Activated naive CD4-positive, alpha-beta T cell (primary cell): Measurements from ENCODE around the gene PKDCC.

Experiments used
- DNase-seq, 4 experiments: peaks; one replicate each; lab custom pipeline; 2025; lab: John Stamatoyannopoulos, UW

The PKDCC gene

DNA sequence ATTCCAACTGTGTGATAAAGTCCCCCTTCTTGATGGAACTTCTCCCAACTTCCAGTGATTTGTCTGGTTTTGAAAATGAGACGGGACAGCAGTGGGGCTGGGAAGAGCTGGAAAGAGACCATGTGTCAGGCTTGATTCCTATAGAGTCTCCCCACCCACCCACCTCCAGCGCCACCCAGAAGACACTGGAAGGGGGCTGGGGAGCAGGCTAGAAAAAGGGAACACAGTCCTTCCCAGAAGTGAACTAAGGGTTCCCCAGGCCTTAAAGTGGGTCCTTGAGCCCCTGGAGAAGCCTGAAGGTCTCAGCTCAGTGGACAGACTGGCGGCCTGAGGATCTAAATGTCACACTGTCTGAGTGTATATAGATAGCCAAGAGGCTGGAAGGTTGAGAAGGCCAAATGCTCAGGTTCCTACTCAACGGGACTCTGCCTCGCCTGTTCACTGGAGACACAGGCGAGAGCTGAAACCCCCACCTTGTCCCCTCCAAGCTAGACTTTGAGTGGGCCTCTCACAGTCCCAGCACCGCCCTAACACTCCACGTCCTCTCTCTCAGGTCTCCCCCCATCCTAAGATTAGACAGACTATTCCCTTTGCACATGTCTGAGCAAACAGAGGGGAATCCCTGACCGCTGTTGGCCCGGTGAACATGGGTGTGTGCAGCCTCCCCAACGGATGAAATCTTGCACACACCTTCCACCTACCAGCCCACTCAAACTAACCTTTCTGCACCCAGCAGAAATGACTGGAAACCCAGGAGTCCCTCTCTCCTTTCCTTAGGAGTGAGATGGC, 1.6 kb downstream of the PKDCC start:
- DNase-seq, result no peak

DNA sequence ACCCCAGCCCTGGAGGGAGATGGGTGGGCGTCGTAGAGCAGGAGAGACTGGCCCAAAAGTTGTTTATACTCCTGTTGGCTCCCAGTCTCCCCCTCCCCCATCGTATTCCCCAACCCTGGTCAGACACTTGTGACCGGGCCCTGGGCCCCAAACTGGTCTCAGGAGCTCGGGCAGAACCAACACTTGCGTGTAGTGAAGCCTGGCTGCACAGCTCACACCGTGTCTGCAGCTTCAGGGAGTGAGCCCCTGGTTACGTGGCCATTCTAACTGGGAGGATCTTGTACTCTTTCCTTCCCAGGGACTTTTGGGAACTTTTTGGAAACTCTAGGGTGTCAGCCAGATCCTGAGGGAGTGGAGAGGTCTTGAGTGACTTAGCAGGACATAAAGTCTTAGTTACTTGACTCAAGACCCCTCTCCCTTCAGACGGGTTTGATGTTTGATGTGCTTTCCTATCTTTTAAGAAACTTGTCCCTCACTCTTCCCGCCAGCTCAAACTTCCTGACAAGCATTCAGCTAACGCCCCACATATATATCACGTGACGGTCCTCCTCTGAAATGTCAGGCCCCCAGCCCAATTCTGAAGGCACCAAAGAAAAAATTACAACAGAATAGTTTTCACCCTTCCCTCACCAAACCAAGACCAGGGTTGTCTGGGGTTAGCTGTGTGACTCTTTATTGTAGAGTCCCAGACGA, 2.3 kb downstream of the PKDCC start:
- no peak for DNase-seq

GRCh38 chr2:42050703-42051542, 3.1 kb downstream of the PKDCC start:
- no peak for DNase-seq

DNA sequence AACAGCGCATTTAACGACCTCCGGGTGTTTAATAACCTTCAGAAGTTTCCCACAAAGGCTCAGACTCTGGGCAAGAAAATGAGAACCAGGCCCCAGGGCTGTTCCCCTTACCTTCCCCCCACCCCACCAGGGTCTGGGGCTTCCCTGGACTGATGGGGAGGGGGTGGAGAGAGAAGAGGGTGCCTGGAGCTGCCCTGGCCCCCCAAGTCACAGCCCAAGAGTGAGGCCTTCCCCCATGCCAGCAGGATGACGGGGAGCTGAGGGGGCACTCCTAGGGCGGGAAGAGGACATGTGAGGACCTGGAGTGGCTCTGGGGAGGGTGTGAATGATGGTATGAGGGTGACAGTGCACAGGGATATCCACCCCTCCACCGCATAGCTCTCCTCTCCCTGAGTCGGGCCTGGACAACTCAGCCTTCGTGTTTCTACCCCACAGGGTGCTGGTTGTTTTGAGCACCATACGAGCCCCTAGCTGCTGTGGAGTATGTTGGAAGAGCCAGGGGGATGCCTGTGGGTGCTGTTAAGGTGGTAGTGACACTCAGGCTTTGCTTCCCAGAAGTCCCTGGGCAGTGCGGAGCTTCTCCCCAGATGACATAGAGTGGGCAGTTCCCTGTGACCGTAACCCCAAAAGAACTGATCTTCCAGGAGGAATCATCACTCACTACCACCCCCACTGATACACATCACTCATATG, 3.9 kb downstream of the PKDCC start:
- DNase-seq, result no peak

- no peak for DNase-seq
Observed at GRCh38 chr2:42052702-42053481, 5.1 kb downstream of the PKDCC start.

DNA sequence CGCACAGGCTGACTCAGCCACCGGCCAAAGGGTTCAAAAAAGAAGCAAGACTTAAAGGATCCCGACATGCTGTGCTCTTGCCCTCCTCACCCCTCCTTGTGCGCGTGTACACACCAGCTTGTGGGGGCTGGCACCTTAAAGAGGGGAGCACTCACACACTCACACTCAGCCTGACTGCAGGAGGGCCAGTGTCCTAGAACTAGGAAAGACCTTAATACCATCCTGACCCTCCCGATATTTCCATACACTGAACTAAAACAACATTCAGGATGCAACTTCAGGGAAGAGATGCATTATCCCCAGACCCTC, 5.6 kb downstream of the PKDCC start:
- DNase-seq, result no peak

DNA sequence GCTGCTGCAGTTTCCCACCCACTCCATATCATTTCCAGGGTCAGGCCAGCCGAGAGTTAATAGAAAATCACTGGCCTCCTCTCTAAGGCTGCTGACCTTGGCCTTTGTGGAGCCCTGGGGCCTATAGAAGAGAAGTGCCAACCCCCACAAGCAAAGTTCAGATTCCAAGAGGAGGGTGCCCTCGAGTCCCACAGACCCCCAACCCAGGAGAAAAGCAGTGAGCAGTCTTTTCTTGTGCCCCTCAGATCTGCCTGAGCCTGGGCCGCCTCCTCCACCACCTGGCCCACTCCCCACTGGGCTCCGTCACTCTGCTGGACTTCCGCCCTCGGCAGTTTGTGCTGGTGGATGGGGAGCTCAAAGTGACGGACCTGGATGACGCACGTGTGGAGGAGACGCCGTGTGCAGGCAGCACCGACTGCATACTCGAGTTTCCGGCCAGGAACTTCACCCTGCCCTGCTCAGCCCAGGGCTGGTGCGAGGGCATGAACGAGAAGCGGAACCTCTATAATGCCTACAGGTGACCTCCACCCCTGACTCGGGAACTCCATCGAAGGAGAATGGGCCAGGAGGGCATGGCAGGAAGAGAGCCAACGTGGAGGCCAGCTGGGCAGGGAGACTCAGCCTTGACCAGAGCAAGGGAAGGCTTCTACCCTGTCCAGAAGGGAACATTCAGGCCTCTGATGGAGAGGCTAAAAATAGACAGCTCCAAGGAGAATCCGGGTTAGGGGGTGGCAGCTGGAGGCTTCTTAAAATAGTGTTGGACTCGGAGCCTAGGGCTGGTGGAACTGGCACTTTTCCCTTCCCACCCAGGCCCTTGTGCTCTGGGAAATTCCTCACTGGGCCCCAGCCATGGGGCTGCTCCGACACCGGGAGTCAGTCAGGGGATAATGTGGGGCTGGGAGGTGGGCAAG, 6.2 kb downstream of the PKDCC start:
- no peak for DNase-seq

GRCh38 chr2:42054714-42055430, 7.1 kb downstream of the PKDCC start:
- no peak for DNase-seq

DNA sequence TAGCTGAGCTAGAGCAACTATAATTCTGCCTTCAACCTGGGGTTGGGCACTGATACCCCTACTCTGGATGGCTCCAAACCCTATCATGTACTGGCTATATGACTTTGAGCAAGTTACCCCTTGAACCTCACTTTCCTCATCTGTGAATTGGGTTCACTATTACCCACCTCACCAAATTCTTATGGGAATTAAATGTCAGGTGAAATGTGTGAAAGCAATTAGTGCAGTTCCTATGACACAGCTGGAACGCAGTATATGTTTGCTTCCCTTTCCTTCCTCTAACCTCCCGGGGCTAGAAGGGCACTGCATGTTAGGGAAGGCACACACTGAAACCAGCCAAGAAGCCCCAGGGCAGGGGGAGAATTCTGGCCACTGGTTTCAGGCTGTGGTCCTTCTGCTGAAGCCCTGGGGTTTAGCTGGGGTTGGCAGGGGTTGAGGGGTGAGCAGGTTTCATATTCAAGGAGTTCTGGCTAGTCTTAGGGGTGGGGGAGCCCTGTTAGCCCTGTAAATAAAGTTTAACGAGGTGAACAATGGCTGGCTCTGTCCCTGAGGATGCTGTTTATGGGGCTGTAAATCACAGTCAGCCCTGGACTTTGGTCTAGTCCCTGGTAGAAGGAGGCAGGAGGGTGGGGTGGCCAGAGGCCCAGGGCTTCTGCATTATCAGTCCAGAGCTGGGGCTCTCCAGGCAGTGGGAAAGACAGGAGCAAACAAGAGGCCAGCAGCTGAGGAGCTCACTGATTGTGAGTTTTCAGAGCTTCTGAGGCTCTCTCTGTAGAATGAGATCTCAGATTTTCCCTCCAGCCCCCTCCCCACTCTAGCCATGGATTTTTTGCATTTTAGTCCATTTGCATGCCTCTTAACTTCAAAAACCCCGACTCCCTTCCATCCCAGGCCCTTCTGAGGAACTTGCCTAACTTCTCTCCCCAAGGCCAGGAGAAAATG, 8.0 kb downstream of the PKDCC start:
- no peak for DNase-seq

- DNase-seq, result no peak
Observed at GRCh38 chr2:42057159-42057901, 9.5 kb downstream of the PKDCC start.

- DNase-seq, result no peak
Observed at GRCh38 chr2:42057902-42058450, 10.2 kb downstream of the PKDCC start.

DNA sequence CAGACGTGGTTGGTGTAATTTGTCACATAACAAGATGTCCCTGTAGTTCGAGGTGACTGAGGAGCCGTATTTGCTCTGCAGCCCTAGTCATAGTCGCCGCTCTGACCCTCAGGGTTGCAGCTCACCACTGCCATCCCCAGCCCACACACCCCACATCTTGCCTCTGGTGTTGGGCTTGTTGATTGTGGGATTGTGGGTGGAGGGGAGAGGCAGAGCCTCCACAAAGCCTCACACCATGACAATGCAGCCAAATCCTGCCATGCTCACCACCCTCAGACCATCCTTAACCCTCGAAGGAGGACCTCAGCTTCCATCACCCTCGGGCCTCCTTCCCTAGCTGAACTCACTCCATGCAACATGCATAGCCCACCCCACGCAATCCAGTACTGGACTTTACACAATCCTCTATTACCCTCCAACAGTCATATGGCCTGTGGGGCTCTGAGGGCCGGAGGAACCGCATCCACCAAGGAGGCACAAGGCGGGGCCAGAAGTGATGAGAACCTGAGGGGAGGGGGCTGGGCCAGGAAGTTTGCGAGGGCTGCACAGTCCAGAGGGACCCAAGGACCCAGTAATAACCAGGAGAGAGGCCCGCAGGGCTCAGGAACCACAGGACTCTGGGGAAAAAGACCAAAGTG, 11.6 kb downstream of the PKDCC start:
- DNase-seq, result no peak

DNA sequence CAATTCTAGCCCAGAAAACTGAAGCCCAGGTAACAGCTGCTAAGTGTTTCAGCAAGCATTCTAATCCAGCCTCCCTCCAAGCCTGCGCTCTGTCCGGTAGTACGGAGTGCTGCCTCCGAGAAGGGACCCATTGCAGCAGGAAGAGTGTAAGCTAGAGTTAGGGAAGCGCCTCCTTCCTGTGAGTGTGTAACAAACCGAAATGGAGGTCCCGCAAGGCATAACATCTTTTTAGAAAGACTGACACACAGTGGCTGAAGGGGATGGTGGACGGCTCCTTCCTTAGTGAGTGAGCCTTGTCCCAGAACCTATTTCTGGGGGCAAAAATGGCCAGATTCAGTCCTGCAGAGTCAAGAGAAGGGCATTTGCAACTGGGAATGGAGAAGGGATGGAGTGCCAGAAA, 12.2 kb downstream of the PKDCC start:
- DNase-seq, result no peak

DNA sequence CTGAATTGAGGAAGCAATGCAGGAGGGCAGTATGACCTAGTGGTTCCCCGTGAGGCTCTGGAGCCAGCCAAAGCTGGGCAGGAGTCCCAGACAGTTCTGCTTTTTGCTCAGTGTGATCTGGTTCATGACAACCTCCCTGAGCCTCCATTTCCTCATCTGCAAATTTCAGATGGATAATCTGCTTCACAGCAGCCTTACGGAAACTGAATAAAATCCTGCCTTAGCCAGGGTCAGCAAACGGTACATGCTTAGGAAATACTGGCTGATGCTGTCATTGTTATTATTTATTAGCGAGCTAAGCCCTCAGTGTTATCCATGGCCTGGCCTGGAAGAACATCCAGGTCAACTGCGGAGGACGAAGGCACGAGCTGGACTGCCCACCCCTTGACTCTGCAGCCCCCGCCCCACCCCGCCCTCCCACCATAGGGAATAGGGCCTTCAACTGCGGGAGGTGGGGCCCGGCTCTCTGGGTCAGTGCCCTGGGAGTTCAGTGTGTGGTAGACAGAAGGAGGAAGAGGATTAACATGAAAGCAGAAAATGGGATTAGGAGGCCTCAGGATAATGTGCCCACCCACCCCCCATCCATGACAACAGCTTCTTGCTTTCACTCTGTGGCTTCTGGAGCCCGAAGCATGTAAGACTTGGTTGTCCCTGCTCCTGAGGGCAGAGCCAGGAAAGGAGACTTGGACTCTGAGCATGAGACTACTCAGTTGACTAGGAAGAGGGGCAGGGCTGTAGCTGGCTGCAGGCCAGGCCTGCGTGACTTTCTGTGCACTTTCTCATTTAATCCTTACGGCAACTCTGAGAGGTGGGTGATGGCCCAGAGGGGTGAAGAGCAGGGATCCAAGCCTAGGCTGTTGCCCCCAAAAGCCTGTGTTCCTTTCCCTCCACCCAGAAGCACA, 13.1 kb downstream of the PKDCC start:
- no peak for DNase-seq

DNA sequence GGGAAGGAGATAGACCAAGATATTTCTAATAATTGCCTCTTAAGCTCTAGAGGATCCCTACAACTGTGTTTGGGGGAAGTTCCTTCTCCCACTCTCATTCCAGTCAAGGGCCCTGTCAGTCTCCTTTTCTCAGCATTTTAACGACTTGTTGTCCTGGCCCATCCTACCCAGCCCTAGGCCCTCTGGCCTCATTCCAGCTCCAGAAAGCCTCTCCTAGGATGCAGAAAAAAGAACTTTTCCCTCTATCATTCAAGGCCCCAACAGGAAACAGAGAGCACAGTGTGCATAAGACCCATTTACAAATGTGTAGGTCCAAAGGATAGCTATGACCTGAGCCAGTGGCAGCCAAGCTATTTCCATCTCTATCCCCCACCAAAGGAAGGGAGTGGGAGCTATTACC, 14.0 kb downstream of the PKDCC start:
- no peak for DNase-seq
